NCI-H187 treated with DMSO at 0.1 percent for 48 hours (cell line): ENCODE measurements around the gene RNASE13.
"Not testable (repeated sequence)": the region's sequence is repeated elsewhere in the genome, so short reads cannot be mapped to it uniquely, and the experiment has no call there.

Source experiments
- DNase-seq: peaks from one replicate; lab custom pipeline; 2025; lab: John Stamatoyannopoulos, UW

Gene RNASE13

DNA sequence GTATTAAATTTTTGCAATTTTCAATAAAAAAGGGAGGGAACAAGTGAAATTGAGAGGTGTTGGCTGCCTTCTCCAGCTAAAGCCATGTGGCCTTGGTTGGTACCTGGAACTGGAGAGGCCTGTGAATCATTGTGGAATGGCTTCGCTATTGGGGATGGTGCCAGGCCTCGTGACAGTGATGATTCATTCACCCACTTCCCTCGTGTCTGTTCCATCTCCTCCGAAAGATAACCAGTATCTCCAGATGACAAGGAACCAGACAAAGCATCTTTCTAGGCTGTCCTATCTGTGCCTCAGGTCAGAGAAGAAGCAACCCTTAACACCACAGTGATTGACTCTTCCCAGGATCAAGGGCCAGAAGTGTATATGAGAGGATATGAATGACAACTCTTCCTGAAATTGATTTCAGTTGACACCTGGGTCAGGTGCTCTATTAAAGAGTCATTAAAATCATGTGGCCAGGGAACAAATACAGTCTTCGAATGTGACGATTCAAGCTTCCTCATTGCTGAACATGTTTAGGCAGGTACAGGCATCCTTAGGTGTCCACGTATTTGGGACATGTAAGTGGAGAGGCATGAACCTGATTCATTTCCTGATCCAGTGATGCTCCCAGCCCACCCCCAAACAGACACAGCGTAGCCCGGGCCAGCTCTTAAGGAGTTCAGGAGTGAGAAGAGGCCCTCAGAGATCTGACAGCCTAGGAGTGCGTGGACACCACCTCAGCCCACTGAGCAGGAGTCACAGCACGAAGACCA, 7.2 kb upstream of the RNASE13 start, which contains the start of gene RNASE7:
Gene RNASE7, plus strand, starts transcription at position 687 of the 758 bp plus-strand sequence. CDS start 631 bp downstream, outside the sequence.
- no peak for DNase-seq

- not testable (repeated sequence) for DNase-seq
These were observed 6.3 kb upstream of the RNASE13 start for GRCh38 chr14:21040941-21041340.

DNA sequence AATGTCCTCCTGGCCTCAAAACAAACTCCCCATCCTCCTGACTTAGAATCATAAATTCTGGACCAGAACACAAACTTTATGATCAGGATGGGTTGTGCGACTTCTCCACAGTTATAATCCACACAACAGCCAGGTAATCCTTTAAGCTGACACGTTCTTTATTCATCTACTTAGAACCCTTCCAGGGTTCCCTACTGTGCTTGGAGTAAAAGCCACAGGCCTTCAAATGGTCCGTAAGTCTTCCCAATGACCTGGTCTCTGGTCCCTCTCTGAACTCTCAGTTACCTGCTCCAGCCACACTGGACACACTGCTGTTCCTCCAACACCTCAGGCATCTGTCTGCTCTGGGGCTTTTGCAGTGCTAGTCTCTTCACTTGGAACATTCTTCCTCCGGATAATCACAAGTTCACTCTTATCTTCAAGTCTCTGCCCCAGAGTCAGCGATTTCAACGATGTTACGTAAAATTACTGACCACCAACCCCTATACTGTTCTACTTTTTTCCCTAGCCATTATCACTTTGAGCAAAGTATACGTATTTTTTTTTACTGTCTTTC, 5.8 kb upstream of the RNASE13 start:
- no peak for DNase-seq

DNA sequence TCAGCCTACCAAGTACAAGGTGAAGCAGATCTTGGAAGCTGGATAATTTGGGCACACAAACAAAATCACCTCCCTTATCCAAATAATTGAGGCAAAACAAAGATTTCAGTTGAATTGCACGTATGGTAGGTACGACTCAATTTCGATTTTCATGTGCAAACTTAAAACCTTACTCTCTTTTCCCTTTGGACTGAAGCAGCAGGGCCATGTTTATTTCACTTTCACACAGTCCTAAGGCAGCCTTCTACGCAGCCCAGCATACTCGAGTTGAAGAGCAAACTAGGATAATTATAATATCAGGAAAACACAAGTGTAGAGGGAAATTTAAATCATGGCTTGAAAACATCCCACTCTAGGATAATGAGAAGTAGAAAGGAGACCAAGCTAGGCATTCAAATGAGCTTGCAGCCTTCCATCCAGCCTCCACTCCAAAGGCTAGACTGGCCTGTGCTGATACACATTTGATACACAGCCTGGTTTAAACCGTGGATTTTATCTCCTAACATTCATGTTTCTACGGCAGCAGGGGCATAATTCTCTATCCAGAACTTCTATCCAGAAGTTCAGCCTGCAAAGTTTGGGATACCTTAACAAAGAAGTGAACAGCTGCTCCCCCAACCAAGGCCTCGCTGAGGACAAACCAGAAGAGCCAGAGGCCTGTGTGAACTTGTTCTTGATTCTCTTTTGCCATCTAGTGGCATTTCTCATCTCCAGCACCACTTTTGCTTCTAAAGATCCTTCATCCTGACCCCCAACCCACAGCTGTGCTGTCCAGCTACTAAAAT, 5.2 kb upstream of the RNASE13 start:
- no peak for DNase-seq

- no peak for DNase-seq
These were observed 4.1 kb upstream of the RNASE13 start for GRCh38 chr14:21038441-21039422.

GRCh38 chr14:21037156-21037555, 2.5 kb upstream of the RNASE13 start:
- DNase-seq, result no peak

- DNase-seq, result no peak
These were observed 2.1 kb upstream of the RNASE13 start for GRCh38 chr14:21036751-21037150.

- no peak for DNase-seq
These were observed 1.4 kb downstream of the RNASE13 start for GRCh38 chr14:21033133-21033698.

GRCh38 chr14:21032326-21033132, 2.1 kb downstream of the RNASE13 start:
- DNase-seq, result no peak

- DNase-seq, result no peak
These were observed 4.1 kb downstream of the RNASE13 start for GRCh38 chr14:21030531-21030930.

GRCh38 chr14:21029917-21030316, 4.7 kb downstream of the RNASE13 start, which contains the start of gene TPPP2:
Gene TPPP2 (plus strand): TSS chr14:21030217. CDS start chr14:21030582, 365 bp downstream.
- DNase-seq, result no peak

DNA sequence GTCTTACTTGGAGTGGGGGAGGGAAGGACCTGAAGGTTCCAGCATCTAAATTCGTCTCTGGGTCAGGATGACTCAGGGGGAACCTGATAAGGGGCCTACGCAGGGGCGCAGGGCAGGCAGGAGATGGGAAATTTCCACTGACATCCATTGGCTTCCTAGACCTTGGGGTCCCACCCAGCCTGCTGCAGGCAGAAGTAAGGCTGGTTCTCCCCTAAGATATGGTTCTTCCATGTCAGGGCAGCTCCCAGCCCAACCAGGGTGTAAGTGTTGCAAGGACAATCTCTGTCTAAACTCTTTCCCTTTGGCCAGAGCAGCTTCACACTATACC, 7.7 kb downstream of the RNASE13 start:
- no peak for DNase-seq

GRCh38 chr14:21026274-21026987, 8.2 kb downstream of the RNASE13 start:
- DNase-seq, result no peak

DNA sequence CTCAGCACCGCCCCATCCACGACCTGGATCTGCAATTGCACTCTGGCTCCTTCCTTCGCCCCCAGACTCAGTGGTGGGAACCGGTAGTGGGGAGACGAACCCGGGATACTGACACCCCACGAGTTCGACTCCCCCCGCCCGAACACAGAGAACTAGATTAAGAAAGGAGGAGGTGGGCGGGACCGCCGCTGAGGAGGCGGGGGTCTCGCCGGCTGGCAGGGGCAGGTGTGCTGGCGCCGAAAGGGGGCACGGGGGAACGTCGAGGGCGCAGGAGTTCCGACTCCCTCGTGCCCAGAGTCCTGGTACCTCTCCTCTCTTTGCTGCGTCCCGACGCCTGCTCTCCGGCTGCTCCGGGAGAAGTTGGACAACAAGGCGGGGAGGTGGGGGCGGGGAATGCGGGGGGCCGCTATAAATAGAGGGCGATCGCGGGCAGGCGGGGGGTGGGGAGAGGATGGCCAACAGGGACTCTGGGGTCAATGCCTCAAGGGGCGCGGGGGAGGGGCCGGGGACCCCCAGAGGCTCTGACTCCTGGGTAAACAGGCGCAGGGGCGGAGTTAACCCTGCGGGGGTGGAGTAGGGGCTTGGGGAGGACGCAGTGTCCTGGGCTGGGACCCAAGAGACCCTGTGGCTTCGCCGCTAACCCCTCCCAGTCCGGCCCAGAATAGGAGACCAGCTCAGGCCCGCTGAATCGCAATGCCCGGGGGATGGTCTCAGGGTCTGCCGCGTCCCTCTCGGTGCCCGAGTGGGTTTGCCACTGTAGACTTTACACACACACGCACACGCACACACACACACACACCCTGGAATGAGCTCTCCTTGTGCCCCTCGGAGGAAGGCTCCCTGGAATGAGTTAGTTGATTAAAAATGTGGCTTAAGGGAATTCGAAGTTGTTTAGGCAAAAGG, 9.0 kb downstream of the RNASE13 start:
- no peak for DNase-seq

GRCh38 chr14:21024585-21025370, 9.8 kb downstream of the RNASE13 start, which contains the start of gene NDRG2:
Gene NDRG2 (minus strand): TSS chr14:21025061. CDS start chr14:21023315, 1,746 bp downstream.
- DNase-seq, result no peak

- no peak for DNase-seq
These were observed 10.6 kb downstream of the RNASE13 start for GRCh38 chr14:21023817-21024584.

GRCh38 chr14:21023174-21023573, 11.4 kb downstream of the RNASE13 start:
- DNase-seq, result no peak
